H1 (cell line): ENCODE measurements around the gene HRH3.

ENCODE experiments used
- GABPA ChIP-seq: IDR thresholded peaks from 2 replicates; pipeline ENCODE4 v1.6.1; 2011; ENCODE audit warnings: mild to moderate bottlenecking, low read length, moderate library complexity, borderline replicate concordance; ENCODE audit not compliant: insufficient read depth
- HDAC2 ChIP-seq, 2 experiments: fragments of 300-600 bp in 1 of 2; sonication (generic) in 1 of 2; IDR thresholded peaks; 2 replicates each; pipeline ENCODE4 v1.6.1; 2011 to 2012; ENCODE audit warnings: low read depth in 2 of 2, low read length in 2 of 2, mild to moderate bottlenecking in 2 of 2, moderate library complexity in 2 of 2, borderline replicate concordance in 1 of 2, inconsistent platforms in 1 of 2
- NRF1 ChIP-seq: IDR thresholded peaks from 2 replicates; pipeline ENCODE4 v1.6.1; 2011; ENCODE audit warnings: mild to moderate bottlenecking, low read depth, low read length, improper control_type of control experiment
- POLR2A ChIP-seq, 2 experiments: IDR thresholded peaks; 1 replicate in 1 of 2; 2 replicates in 1 of 2; pipeline ENCODE4 v1.6.1; 2011; ENCODE audit warnings: low read depth in 2 of 2, low read length in 2 of 2, mild to moderate bottlenecking in 2 of 2; ENCODE audit errors: control extremely low read depth in 1 of 2
- POLR2AphosphoS5 ChIP-seq: IDR thresholded peaks from 2 replicates; pipeline ENCODE4 v1.6.1; 2011; ENCODE audit warnings: low read depth, low read length
- TBP ChIP-seq: IDR thresholded peaks from 2 replicates; pipeline ENCODE4 v1.6.1; 2011; ENCODE audit warnings: low read depth, low read length, improper control_type of control experiment
- TCF12 ChIP-seq: IDR thresholded peaks from 2 replicates; pipeline ENCODE4 v1.6.1; 2011; ENCODE audit warnings: low read depth, mild to moderate bottlenecking, low read length
- TF ChIP-seq, protein P1 (sequence below), 3 experiments: IDR thresholded peaks; 1 replicate in 2 of 3; 2 replicates in 1 of 3; pipeline versions ENCODE4 v1.5.1 to v1.6.1; 2011; ENCODE audit warnings: low read length in 3 of 3, mild to moderate bottlenecking in 3 of 3, inconsistent platforms in 2 of 3, low read depth in 1 of 3, moderate library complexity in 1 of 3; ENCODE audit not compliant: insufficient read depth in 1 of 3; ENCODE audit errors: control extremely low read depth in 1 of 3
- TF ChIP-seq, protein P2 (sequence below): IDR thresholded peaks from 2 replicates; pipeline ENCODE4 v1.6.1; 2011; ENCODE audit warnings: low read length, improper control_type of control experiment

DNA sequence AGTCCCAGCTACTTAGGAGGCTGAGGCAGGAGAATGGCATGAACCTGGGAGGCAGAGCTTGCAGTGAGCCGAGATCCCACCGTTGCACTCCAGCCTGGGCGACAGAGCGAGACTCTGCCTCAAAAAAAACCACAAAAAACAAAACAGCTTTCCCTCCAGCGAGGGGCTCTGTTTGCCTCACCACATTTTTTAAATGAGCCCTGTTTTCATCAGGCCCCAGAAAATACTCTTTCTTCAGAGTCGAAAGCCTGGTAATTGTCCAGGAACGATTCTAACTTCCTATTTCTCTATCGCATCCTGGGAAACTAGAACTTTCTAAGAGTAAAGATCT is 25.0 kb downstream of the HRH3 start:
- TF ChIP-seq, protein P1, sequence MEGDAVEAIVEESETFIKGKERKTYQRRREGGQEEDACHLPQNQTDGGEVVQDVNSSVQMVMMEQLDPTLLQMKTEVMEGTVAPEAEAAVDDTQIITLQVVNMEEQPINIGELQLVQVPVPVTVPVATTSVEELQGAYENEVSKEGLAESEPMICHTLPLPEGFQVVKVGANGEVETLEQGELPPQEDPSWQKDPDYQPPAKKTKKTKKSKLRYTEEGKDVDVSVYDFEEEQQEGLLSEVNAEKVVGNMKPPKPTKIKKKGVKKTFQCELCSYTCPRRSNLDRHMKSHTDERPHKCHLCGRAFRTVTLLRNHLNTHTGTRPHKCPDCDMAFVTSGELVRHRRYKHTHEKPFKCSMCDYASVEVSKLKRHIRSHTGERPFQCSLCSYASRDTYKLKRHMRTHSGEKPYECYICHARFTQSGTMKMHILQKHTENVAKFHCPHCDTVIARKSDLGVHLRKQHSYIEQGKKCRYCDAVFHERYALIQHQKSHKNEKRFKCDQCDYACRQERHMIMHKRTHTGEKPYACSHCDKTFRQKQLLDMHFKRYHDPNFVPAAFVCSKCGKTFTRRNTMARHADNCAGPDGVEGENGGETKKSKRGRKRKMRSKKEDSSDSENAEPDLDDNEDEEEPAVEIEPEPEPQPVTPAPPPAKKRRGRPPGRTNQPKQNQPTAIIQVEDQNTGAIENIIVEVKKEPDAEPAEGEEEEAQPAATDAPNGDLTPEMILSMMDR (IDR thresholded peaks at IDR 0.05; ENCODE audit: control extremely low read depth in 1 of 3, insufficient read depth in 1 of 3, low read depth in 1 of 3, low read length in 3 of 3) = no peak
- no peak for TF ChIP-seq TCF12
- TF ChIP-seq POLR2A (IDR thresholded peaks at IDR 0.05; ENCODE audit: control extremely low read depth in 1 of 2, low read depth in 2 of 2, low read length in 2 of 2) = no peak
- TF ChIP-seq NRF1 = no peak
- no peak for TF ChIP-seq GABPA
- TF ChIP-seq, protein P2, sequence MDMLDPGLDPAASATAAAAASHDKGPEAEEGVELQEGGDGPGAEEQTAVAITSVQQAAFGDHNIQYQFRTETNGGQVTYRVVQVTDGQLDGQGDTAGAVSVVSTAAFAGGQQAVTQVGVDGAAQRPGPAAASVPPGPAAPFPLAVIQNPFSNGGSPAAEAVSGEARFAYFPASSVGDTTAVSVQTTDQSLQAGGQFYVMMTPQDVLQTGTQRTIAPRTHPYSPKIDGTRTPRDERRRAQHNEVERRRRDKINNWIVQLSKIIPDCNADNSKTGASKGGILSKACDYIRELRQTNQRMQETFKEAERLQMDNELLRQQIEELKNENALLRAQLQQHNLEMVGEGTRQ = no peak
- no peak for TF ChIP-seq TBP
- TF ChIP-seq HDAC2 (IDR thresholded peaks at IDR 0.05; ENCODE audit: borderline replicate concordance in 1 of 2, low read depth in 2 of 2, low read length in 2 of 2) = no peak
- no peak for TF ChIP-seq POLR2AphosphoS5
